Dermis blood vessel endothelial cell (primary cell): ENCODE results near the gene ZNF804A. TPM values are rescaled to one million over a fixed set of nuclear protein-coding genes. Genes with fewer than 3 reads are reported as not detected.

Experiments
- DNase-seq: peaks from one replicate; pipeline ENCODE4 v3.0.0; 2010
- total RNA-seq: library from RNA; depleted of rRNA; stranded (reverse); fragments of >200 nt; gene quantifications from 2 replicates; pipeline ENCODE4 v1.2.3, GENCODE V29; 2014

Gene ZNF804A
- total RNA-seq, 1 donor from 2014 or later = not detected

- DNase-seq = peak; percentile 30
Measured at GRCh38 chr2:184611361-184612085, 13.2 kb downstream of the ZNF804A start.

- no peak for DNase-seq
Measured at GRCh38 chr2:184620367-184620766, 22.0 kb downstream of the ZNF804A start.

GRCh38 chr2:184624311-184624710, 26.0 kb downstream of the ZNF804A start:
- DNase-seq = no peak

- DNase-seq = no peak
Measured at GRCh38 chr2:184628051-184628450, 29.7 kb downstream of the ZNF804A start.

GRCh38 chr2:184633726-184634125, 35.4 kb downstream of the ZNF804A start:
- DNase-seq = no peak

- DNase-seq = no peak
Measured at GRCh38 chr2:184637781-184638180, 39.5 kb downstream of the ZNF804A start.

- DNase-seq = peak; percentile 7
Measured at GRCh38 chr2:184644685-184645084, 46.4 kb downstream of the ZNF804A start.

- no peak for DNase-seq
Measured at GRCh38 chr2:184646177-184646576, 47.8 kb downstream of the ZNF804A start.

- DNase-seq = no peak
Measured at GRCh38 chr2:184646593-184646992, 48.3 kb downstream of the ZNF804A start.

GRCh38 chr2:184654945-184655344, 56.6 kb downstream of the ZNF804A start:
- no peak for DNase-seq

- no peak for DNase-seq
Measured at GRCh38 chr2:184677171-184677570, 78.8 kb downstream of the ZNF804A start.

- no peak for DNase-seq
Measured at GRCh38 chr2:184679219-184680018, 81.1 kb downstream of the ZNF804A start.

- no peak for DNase-seq
Measured at GRCh38 chr2:184680825-184681224, 82.5 kb downstream of the ZNF804A start.

GRCh38 chr2:184681642-184682321, 83.5 kb downstream of the ZNF804A start:
- no peak for DNase-seq

GRCh38 chr2:184683911-184684310, 85.6 kb downstream of the ZNF804A start:
- DNase-seq = no peak

GRCh38 chr2:184685999-184686841, 87.9 kb downstream of the ZNF804A start:
- DNase-seq = no peak

- DNase-seq = no peak
Measured at GRCh38 chr2:184689638-184690037, 91.3 kb downstream of the ZNF804A start.

- DNase-seq = no peak
Measured at GRCh38 chr2:184692141-184692734, 93.9 kb downstream of the ZNF804A start.

GRCh38 chr2:184696644-184697043, 98.3 kb downstream of the ZNF804A start:
- no peak for DNase-seq

GRCh38 chr2:184698476-184698875, 100.1 kb downstream of the ZNF804A start:
- DNase-seq = no peak

GRCh38 chr2:184721881-184722280, 123.6 kb downstream of the ZNF804A start:
- no peak for DNase-seq

GRCh38 chr2:184727813-184728212, 129.5 kb downstream of the ZNF804A start:
- no peak for DNase-seq
